Right lobe of liver (tissue), 6 donors: ENCODE results near the gene UNC79. TPM values are rescaled to one million over a fixed set of nuclear protein-coding genes. Genes with fewer than 3 reads are reported as not detected.
A peak's percentile ranks its signal among the peaks of the same experiment; 100 is the strongest.
"Not testable (repeated sequence)": the region's sequence is repeated elsewhere in the genome, so short reads cannot be mapped to it uniquely, and the experiment has no call there.

Experiments
- ATAC-seq, 4 donors: fragments of 200-7000 bp; cut with Tn5 transposase; one replicate each; pipeline ENCODE4 v1.9.1; 2020; ENCODE audit warnings: mild to moderate bottlenecking in 4 of 4, moderate library complexity in 4 of 4
- DNase-seq, 3 donors: peaks; one replicate each; pipeline ENCODE4 v3.0.0-alpha.2; 2020
- H3K27ac ChIP-seq, 3 donors: fragments of 200-600 bp; one replicate each; pipeline ENCODE4 v1.8.0; 2022
- H3K27me3 ChIP-seq, 2 donors: fragments of 200-600 bp; one replicate each; pipeline ENCODE4 v1.8.0; 2022
- H3K36me3 ChIP-seq, 4 donors: fragments of 200-600 bp; sonication (generic) in 1 of 4; one replicate each; pipeline versions ENCODE4 v1.5.1 to v1.8.0; 2017 to 2022; ENCODE audit warnings: control low read depth in 1 of 4
- H3K4me1 ChIP-seq, 4 donors: fragments of 200-600 bp; sonication (generic) in 1 of 4; one replicate each; pipeline versions ENCODE4 v1.5.1 to v1.8.0; 2017 to 2022; ENCODE audit warnings: control low read depth in 1 of 4
- H3K4me3 ChIP-seq, 3 donors: fragments of 200-600 bp; one replicate each; pipeline ENCODE4 v1.8.0; 2022
- H3K9me3 ChIP-seq, 4 donors: fragments of 200-600 bp; sonication (generic) in 1 of 4; one replicate each; pipeline versions ENCODE4 v1.5.1 to v1.8.0; 2017 to 2022; ENCODE audit warnings: control low read depth in 1 of 4
- POLR2A ChIP-seq: fragments of 450-650 bp; IDR thresholded peaks from one replicate; pipeline ENCODE4 v1.6.1; 2017; ENCODE audit warnings: antibody characterized with exemption, mild to moderate bottlenecking
- WGBS: methylation state at CpG from one replicate; pipeline ENCODE4 v1.1.6; 2018; ENCODE audit warnings: low coverage, low lambda C conversion rate; ENCODE audit not compliant: insufficient coverage; ENCODE audit errors: missing lambda C conversion rate; 5-methylcytosine and 5-hydroxymethylcytosine counted together
- intact Hi-C, 2 donors: fragments of 100-400 bp; cut with DNase I; formaldehyde crosslinking; loops; one replicate each; pipeline versions ENCODE4 v1.11.2 to v1.14.1; 2022
- long read RNA-seq: library from polyadenylated mRNA; unstranded; transcript quantifications from one replicate; pipeline ENCODE4 v2.0.0, GENCODE V29; 2019
- total RNA-seq, 6 experiments: library from RNA; depleted of rRNA in 2 of 6; stranded (reverse); fragments of >200 nt in 2 of 6; fragmentation: NEBNext Ultra II Directional in 3 of 6; extraction: Animal tissue kit (Norgen Biotek cat#: 25700) in 3 of 6; gene quantifications; one replicate each; pipeline versions ENCODE4 v1.1.0 to v1.2.4, GENCODE V29; 2016 to 2023
- TF ChIP-seq, protein P1 (sequence below), 4 donors: fragments of 200-600 bp in 3 of 4; fragments of 450-650 bp in 1 of 4; IDR thresholded peaks; one replicate each; pipeline versions ENCODE4 v1.5.1 to v1.8.0; 2016 to 2022; ENCODE audit warnings: antibody characterized with exemption in 4 of 4, mild to moderate bottlenecking in 2 of 4
- donor health status: DM: no; HTN: yes; CAD: no.
- donor health status: DM: no; HTN: no; CAD: no.
- donor health status: DM: no; HTN: no; CAD: no.
- donor health status: DM: no; HTN: yes; CAD: no.
- donor health status: DM: no; HTN: yes; CAD: no.

The UNC79 gene
- total RNA-seq = under 1 TPM in 4 of 6 experiments, not detected in 2; 0.04 to 0.10 (median 0.07) TPM
- long read RNA-seq = 0 reads

DNA sequence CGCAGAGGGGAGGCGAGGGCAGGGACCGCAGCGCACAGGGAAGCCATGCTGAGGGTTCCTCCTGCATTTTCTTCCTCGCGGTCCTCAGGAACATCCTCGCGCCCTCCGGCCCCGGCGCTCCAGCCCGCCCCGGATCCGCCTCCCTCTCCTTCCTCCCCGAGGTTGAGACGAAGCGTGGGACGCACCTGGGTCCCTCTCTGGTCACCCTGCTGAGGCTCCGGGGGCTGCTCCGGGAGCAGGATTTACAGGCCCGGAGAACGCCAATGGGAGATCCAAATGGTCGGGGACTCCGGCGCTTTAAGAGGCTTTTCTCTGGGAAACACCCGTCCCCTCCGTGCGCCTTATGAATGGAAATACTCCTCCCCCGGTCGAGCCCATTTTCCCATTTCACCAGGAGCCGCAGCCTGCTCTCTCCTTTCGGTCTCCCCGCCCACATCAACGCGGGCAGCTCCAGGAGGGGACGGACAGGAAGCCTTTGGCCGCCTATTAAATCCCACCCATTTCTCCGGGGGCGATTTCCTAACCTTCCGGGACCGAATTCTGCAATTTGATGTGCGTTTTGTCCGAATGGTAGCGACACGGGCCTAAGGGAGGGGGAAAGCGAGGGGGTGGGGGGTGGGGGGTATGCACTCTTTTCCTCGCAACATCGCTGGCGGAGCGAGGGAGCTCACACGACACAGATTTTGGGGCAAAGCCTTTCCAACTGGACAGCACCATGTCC is at the start of gene UNC79:
UNC79 (plus strand) TSS at position 625 of the 721 bp plus-strand sequence; CDS start at position 716, 91 bp downstream.
- intact Hi-C loops = no loop called here
- H3K27ac ChIP-seq = no peak within 1 kb of the TSS
- peaks cover 0 to 13% of the 10 kb centered on the region in 2 donors for H3K27me3 ChIP-seq
- ATAC-seq = no peak
- 2% methylated on average over 25 of the region's 51 CpGs for WGBS
- H3K4me3 ChIP-seq = no peak within 1 kb of the TSS
- H3K4me1 ChIP-seq = no peaks in the 10 kb centered on the region
- no peak for TF ChIP-seq POLR2A
- peaks cover 0 to 7% (median 0%) of the 10 kb centered on the region in 4 donors for H3K9me3 ChIP-seq
- no peaks in the 10 kb centered on the region for H3K36me3 ChIP-seq
- peak in 1 of 3 donors; percentile 43 for DNase-seq

DNA sequence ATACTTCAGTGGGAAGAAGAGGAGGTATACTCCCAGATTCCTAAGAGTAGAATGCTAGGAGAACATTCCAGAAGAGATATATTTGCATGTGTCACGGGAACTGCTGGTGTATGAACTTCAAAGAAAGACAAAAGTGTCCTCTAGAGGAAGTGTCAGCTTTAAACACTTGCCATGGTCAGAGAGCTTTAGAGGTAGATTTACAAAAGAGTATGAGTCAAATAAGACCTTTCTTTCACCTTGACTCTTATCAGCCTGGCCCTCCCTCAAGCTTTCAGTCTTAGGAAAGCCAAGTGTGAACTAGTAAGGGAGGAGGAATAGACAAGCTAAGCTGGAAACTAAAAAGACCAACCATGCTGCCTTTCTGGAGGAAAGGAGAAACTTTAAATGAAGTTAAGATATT is 49.1 kb upstream of the UNC79 start:
- no peaks in the 10 kb centered on the region for H3K4me1 ChIP-seq
- no peak for DNase-seq
- H3K36me3 ChIP-seq = no peaks in the 10 kb centered on the region
- WGBS = 19% methylated on average over 1 of the region's 1 CpG
- no peak for ATAC-seq
- H3K27me3 ChIP-seq = no peaks in the 10 kb centered on the region
- no peak overlapping the region for H3K27ac ChIP-seq
- H3K4me3 ChIP-seq = no peak overlapping the region
- no peaks in the 10 kb centered on the region for H3K9me3 ChIP-seq
- intact Hi-C loops = no loop called here
- TF ChIP-seq, protein P1, sequence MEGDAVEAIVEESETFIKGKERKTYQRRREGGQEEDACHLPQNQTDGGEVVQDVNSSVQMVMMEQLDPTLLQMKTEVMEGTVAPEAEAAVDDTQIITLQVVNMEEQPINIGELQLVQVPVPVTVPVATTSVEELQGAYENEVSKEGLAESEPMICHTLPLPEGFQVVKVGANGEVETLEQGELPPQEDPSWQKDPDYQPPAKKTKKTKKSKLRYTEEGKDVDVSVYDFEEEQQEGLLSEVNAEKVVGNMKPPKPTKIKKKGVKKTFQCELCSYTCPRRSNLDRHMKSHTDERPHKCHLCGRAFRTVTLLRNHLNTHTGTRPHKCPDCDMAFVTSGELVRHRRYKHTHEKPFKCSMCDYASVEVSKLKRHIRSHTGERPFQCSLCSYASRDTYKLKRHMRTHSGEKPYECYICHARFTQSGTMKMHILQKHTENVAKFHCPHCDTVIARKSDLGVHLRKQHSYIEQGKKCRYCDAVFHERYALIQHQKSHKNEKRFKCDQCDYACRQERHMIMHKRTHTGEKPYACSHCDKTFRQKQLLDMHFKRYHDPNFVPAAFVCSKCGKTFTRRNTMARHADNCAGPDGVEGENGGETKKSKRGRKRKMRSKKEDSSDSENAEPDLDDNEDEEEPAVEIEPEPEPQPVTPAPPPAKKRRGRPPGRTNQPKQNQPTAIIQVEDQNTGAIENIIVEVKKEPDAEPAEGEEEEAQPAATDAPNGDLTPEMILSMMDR (IDR thresholded peaks at IDR 0.05) = no peak
- TF ChIP-seq POLR2A = no peak

DNA sequence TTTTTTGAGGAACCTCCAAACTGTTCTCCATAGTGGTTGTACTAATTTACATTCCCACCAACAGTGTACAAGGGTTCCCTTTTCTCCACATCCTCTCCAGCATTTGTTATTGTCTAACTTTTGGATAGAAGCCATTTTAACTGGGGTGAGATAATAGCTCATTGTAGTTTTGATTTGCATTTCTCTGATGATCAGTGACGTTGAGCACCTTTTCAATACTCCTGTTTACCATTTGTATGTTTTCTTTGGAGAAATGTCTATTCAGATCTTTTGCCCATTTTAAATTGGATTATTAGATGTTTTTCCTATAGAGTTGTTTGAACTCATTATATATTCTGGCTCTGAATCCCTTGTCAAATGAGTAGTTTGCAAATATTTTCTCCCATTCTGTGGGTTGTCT is 46.5 kb upstream of the UNC79 start:
- intact Hi-C loops, H3K36me3 ChIP-seq, ATAC-seq, H3K4me3 ChIP-seq, DNase-seq, H3K27me3 ChIP-seq, H3K4me1 ChIP-seq, H3K27ac ChIP-seq, H3K9me3 ChIP-seq: not testable (repeated sequence)
- WGBS = 50% methylated on average over 1 of the region's 1 CpG

DNA sequence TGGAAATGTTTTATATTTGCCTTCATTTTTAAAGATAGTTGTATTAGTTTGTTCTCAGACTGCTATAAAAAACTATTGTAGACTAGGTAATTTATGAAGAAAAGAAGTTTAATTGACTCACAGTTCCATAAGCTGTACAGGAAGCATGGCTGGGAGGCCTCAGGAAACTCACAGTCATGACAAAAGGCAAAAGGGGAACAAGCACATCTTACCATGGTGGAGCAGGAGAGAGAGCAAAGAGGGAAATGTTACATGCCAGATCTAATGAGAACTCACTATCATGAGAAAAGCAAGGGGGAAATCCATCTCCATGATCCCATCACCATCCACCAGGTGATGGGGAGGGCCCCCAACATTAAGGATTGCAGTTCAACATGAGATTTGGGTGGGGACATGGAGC is 35.5 kb upstream of the UNC79 start:
- peak in 1 of 4 donors; percentile 18 for ATAC-seq
- TF ChIP-seq POLR2A = no peak
- TF ChIP-seq, protein P1 (IDR thresholded peaks at IDR 0.05) = no peak
- no peak overlapping the region for H3K4me3 ChIP-seq
- no peaks in the 10 kb centered on the region for H3K9me3 ChIP-seq
- no peaks in the 10 kb centered on the region for H3K36me3 ChIP-seq
- no peaks in the 10 kb centered on the region for H3K27me3 ChIP-seq
- no peak for DNase-seq
- H3K4me1 ChIP-seq = no peaks in the 10 kb centered on the region
- no peak overlapping the region for H3K27ac ChIP-seq
- intact Hi-C loops = no loop called here

DNA sequence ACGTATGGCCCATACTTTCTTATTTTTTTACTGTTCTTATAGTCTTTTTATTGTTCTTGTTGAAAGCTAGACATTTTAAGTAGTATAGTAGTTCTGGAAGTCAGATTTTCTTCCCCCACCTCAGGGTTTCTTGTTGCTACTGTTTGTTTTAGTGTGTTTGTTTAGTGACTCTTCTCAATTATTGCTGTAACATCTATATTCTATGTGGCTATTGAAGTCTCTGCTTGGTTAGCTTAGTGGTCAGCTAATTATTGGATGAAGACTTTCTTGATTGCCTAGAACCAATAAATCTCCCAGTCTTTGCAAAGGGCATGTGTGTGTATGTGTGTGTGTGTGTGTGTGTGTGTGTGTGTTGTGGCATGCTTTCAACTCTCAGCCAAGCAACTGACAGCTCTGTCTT is 34.3 kb upstream of the UNC79 start:
- no peaks in the 10 kb centered on the region for H3K36me3 ChIP-seq

More for the DNA sequence above, 34.3 kb upstream of the UNC79 start:
- H3K4me3 ChIP-seq = no peak overlapping the region
- ATAC-seq (no peak), DNase-seq (no peak)
- TF ChIP-seq, protein P1 (IDR thresholded peaks at IDR 0.05) = no peak
- TF ChIP-seq POLR2A = no peak
- no peaks in the 10 kb centered on the region for H3K27me3 ChIP-seq
- WGBS = 79% methylated on average over 1 of the region's 1 CpG
- intact Hi-C loops = no loop called here
- H3K27ac ChIP-seq = no peak overlapping the region
- no peaks in the 10 kb centered on the region for H3K4me1 ChIP-seq
- no peaks in the 10 kb centered on the region for H3K9me3 ChIP-seq
